Measurements from ENCODE around the gene GALNT9.

- TF ChIP-seq CTCF (IDR thresholded peaks at IDR 0.05) (no peak), POLR2AphosphoS5 (IDR thresholded peaks at IDR 0.05) (no peak)
Observed at GRCh38 chr12:132163041-132163910, 166.1 kb downstream of the GALNT9 start.

Data from prostate gland (tissue), 2 donors.